K562 (cell line): ENCODE data around the gene NMRK2. TPM values are rescaled to one million over a fixed set of nuclear protein-coding genes. Genes with fewer than 3 reads are reported as not detected.

Source experiments
- BHLHE40 ChIP-seq: IDR thresholded peaks from 2 replicates; pipeline ENCODE4 v1.6.1; 2011; ENCODE audit warnings: low read length, improper control_type of control experiment
- CREM ChIP-seq: IDR thresholded peaks from 2 replicates; pipeline ENCODE4 v1.6.1; 2014; ENCODE audit warnings: antibody characterized with exemption, low read depth
- LARP7 ChIP-seq: fragments of 450-650 bp; IDR thresholded peaks from 2 replicates; pipeline ENCODE4 v1.6.1; 2016
- MBD2 ChIP-seq: sonication (generic); IDR thresholded peaks from 2 replicates; pipeline ENCODE4 v1.6.1; 2016; ENCODE audit warnings: low read depth, borderline replicate concordance
- POLR2AphosphoS2 ChIP-seq: IDR thresholded peaks from 2 replicates; pipeline ENCODE4 v1.6.1; 2012; ENCODE audit warnings: low read length, improper control_type of control experiment
- YBX1 ChIP-seq: fragments of 450-650 bp; IDR thresholded peaks from 2 replicates; pipeline ENCODE4 v1.7.1; 2016; ENCODE audit warnings: mild to moderate bottlenecking
- YY1 ChIP-seq, 3 experiments: IDR thresholded peaks; 2 replicates each; pipeline ENCODE4 v1.6.1; 2011; ENCODE audit warnings: low read length in 2 of 3, mild to moderate bottlenecking in 2 of 3, moderate library complexity in 2 of 3, borderline replicate concordance in 1 of 3, control low read depth in 1 of 3, low read depth in 1 of 3; ENCODE audit not compliant: insufficient read depth in 3 of 3, insufficient replicate concordance in 2 of 3, control insufficient read depth in 1 of 3, insufficient read length in 1 of 3; ENCODE audit errors: extremely low read depth in 1 of 3
- ZNF134 ChIP-seq: fragments of 250-450 bp; sonication (Bioruptor Pico); conservative IDR thresholded peaks from 2 replicates; pipeline ENCODE4 v1.4.0; 2020
- polyA plus RNA-seq, 8 experiments: library from polyadenylated mRNA; depleted of rRNA in 4 of 8; stranded (reverse) in 5 of 8; unstranded in 3 of 8; fragments of >200 nt; fragmentation: Nextera tagmentation in 2 of 8; fragmentation: Illumina TruSeq in 1 of 8; extraction: Ambion mirVana in 2 of 8; extraction: Trizol in 1 of 8; gene quantifications; 2 replicates each; pipeline versions ENCODE4 v1.2.1 to v1.2.3, GENCODE V29; 2011 to 2014; ENCODE audit warnings: inconsistent platforms in 1 of 8, missing spikeins in 1 of 8
- total RNA-seq, 7 experiments: library from RNA; depleted of rRNA in 6 of 7; stranded (reverse); fragments of >200 nt in 6 of 7; fragmentation: Illumina TruSeq in 2 of 7; extraction: Trizol in 2 of 7; gene quantifications; 2 replicates each; pipeline versions ENCODE4 v1.2.1 to v1.2.3, GENCODE V29; 2011 to 2021; ENCODE audit warnings: low replicate concordance in 1 of 7
- TF ChIP-seq, protein P1 (sequence below), 2 experiments: fragments of 450-650 bp in 1 of 2; IDR thresholded peaks; 2 replicates each; pipeline ENCODE4 v1.6.1; 2011 to 2017; ENCODE audit warnings: low read depth in 2 of 2, antibody characterized with exemption in 1 of 2, borderline replicate concordance in 1 of 2, low read length in 1 of 2, mild to moderate bottlenecking in 1 of 2, mixed read lengths in 1 of 2; ENCODE audit not compliant: control insufficient read depth in 1 of 2
- TF ChIP-seq, protein P2 (sequence below): fragments of 450-650 bp; formaldehyde crosslinking; IDR thresholded peaks from 2 replicates; pipeline ENCODE4 v1.4.0; 2020; ENCODE audit warnings: mild to moderate bottlenecking, mixed read lengths
- TF ChIP-seq, protein P3 (sequence below): fragments of 450-650 bp; IDR thresholded peaks from 2 replicates; pipeline ENCODE4 v1.6.1; 2016; ENCODE audit warnings: low read depth

NMRK2 gene
- total and polyA plus RNA-seq, 9 of the 15 experiments (the other 6 are each of a cell fraction or from before 2014, with no cell fraction given) = not detected

DNA sequence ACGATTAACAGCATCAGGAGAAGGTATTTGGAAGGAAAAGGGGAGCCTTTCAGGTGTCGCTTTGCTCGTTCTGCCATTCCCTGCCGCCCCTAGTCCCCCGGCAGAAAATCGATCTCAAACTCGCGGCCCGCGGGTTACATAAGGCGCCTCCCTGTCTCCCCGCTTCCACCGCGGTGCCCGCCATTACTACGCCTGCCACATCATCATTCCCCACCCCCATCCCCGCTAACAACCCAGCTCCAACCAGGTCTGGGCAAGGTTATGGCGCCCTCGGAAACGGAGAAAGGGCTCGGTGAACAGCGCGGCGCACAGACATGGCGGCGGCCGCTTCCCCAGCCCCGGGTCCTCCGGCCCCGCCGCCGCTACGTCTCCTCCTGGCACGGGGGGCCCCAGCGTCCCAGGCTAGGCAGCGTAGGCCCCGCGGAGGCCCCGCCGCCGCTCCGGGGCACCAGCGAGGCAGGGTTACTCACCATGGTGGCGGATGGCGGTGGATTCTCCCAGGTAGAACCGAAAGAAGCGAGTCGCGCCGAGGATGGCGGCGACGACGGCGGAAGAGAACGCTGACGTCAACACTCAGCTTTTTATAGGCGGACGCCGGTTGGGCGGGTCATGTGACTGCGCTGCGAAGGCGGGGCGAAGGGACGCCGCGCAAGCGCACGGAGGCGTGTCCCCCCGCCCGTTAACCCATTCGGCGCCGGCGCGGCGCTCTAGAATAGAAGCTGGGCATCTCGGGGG is 52.2 kb downstream of the NMRK2 start, which contains the start of gene EEF2 (continued):
- TF ChIP-seq, protein P1, sequence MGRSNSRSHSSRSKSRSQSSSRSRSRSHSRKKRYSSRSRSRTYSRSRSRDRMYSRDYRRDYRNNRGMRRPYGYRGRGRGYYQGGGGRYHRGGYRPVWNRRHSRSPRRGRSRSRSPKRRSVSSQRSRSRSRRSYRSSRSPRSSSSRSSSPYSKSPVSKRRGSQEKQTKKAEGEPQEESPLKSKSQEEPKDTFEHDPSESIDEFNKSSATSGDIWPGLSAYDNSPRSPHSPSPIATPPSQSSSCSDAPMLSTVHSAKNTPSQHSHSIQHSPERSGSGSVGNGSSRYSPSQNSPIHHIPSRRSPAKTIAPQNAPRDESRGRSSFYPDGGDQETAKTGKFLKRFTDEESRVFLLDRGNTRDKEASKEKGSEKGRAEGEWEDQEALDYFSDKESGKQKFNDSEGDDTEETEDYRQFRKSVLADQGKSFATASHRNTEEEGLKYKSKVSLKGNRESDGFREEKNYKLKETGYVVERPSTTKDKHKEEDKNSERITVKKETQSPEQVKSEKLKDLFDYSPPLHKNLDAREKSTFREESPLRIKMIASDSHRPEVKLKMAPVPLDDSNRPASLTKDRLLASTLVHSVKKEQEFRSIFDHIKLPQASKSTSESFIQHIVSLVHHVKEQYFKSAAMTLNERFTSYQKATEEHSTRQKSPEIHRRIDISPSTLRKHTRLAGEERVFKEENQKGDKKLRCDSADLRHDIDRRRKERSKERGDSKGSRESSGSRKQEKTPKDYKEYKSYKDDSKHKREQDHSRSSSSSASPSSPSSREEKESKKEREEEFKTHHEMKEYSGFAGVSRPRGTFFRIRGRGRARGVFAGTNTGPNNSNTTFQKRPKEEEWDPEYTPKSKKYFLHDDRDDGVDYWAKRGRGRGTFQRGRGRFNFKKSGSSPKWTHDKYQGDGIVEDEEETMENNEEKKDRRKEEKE (IDR thresholded peaks at IDR 0.05; ENCODE audit: borderline replicate concordance in 1 of 2, control insufficient read depth in 1 of 2, low read depth in 2 of 2, low read length in 1 of 2) = peak in 1 of 2 experiments; percentile 55; a peak in 1 of 4 replicates
- TF ChIP-seq, protein P2, sequence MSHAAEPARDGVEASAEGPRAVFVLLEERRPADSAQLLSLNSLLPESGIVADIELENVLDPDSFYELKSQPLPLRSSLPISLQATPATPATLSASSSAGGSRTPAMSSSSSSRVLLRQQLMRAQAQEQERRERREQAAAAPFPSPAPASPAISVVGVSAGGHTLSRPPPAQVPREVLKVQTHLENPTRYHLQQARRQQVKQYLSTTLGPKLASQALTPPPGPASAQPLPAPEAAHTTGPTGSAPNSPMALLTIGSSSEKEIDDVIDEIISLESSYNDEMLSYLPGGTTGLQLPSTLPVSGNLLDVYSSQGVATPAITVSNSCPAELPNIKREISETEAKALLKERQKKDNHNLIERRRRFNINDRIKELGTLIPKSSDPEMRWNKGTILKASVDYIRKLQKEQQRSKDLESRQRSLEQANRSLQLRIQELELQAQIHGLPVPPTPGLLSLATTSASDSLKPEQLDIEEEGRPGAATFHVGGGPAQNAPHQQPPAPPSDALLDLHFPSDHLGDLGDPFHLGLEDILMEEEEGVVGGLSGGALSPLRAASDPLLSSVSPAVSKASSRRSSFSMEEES = peak; percentile 99
- peak; percentile 66 to 93 (median 83) for TF ChIP-seq YY1 (IDR thresholded peaks at IDR 0.05; ENCODE audit: borderline replicate concordance in 1 of 3, control insufficient read depth in 1 of 3, extremely low read depth in 1 of 3, insufficient read depth in 3 of 3, insufficient read length in 1 of 3, insufficient replicate concordance in 2 of 3, low read depth in 1 of 3, low read length in 2 of 3)
- TF ChIP-seq BHLHE40 = peak; percentile 65
- peak; percentile 86; the same call in 1 of the 2 replicates for TF ChIP-seq POLR2AphosphoS2
- TF ChIP-seq, protein P3, sequence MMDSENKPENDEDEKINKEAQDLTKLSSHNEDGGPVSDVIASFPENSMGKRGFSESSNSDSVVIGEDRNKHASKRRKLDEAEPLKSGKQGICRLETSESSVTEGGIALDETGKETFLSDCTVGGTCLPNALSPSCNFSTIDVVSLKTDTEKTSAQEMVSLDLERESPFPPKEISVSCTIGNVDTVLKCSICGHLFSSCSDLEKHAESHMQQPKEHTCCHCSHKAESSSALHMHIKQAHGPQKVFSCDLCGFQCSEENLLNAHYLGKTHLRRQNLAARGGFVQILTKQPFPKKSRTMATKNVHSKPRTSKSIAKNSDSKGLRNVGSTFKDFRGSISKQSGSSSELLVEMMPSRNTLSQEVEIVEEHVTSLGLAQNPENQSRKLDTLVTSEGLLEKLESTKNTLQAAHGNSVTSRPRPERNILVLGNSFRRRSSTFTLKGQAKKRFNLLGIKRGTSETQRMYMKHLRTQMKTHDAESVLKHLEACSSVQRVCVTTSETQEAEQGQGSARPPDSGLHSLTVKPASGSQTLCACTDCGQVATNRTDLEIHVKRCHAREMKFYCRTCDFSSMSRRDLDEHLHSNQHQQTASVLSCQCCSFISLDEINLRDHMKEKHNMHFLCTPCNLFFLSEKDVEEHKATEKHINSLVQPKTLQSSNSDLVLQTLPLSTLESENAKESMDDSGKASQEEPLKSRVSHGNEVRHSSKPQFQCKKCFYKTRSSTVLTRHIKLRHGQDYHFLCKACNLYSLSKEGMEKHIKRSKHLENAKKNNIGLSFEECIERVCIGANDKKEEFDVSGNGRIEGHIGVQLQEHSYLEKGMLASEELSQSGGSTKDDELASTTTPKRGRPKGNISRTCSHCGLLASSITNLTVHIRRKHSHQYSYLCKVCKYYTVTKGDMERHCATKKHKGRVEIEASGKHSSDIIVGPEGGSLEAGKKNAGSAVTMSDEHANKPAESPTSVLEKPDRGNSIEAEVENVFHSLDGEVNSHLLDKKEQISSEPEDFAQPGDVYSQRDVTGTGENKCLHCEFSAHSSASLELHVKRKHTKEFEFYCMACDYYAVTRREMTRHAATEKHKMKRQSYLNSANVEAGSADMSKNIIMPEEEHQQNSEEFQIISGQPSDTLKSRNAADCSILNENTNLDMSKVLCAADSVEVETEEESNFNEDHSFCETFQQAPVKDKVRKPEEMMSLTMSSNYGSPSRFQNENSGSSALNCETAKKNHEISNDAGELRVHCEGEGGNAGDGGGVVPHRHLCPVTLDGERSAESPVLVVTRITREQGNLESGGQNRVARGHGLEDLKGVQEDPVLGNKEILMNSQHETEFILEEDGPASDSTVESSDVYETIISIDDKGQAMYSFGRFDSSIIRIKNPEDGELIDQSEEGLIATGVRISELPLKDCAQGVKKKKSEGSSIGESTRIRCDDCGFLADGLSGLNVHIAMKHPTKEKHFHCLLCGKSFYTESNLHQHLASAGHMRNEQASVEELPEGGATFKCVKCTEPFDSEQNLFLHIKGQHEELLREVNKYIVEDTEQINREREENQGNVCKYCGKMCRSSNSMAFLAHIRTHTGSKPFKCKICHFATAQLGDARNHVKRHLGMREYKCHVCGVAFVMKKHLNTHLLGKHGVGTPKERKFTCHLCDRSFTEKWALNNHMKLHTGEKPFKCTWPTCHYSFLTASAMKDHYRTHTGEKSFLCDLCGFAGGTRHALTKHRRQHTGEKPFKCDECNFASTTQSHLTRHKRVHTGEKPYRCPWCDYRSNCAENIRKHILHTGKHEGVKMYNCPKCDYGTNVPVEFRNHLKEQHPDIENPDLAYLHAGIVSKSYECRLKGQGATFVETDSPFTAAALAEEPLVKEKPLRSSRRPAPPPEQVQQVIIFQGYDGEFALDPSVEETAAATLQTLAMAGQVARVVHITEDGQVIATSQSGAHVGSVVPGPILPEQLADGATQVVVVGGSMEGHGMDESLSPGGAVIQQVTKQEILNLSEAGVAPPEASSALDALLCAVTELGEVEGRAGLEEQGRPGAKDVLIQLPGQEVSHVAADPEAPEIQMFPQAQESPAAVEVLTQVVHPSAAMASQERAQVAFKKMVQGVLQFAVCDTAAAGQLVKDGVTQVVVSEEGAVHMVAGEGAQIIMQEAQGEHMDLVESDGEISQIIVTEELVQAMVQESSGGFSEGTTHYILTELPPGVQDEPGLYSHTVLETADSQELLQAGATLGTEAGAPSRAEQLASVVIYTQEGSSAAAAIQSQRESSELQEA = no peak
- no peak for TF ChIP-seq ZNF134 (CRISPR knock-in tag)
- TF ChIP-seq LARP7 = no peak
- no peak for TF ChIP-seq YBX1
- TF ChIP-seq CREM = peak; percentile 95
- peak; percentile 90 for TF ChIP-seq MBD2
